CD4-positive, CD25-positive, alpha-beta regulatory T cell (primary cell): ENCODE results near the gene MVB12B. TPM values are rescaled to one million over a fixed set of nuclear protein-coding genes. Genes with fewer than 3 reads are reported as not detected.
A peak's percentile ranks its signal among the peaks of the same experiment; 100 is the strongest.

Source experiments
- ATAC-seq, 2 donors: fragments of 150-1000 bp; cut with Tn5 transposase; one replicate each; pipeline ENCODE4 v1.10.0; 2021; ENCODE audit warnings: low read depth in 2 of 2, moderate number of reproducible peaks in 2 of 2, moderate library complexity in 1 of 2
- DNase-seq, 3 donors: peaks; one replicate each; pipeline versions ENCODE4 v3.0.0 to v3.0.0-alpha.2; 2012 to 2022; ENCODE audit warnings: mixed read lengths in 1 of 3
- H3K27ac ChIP-seq: one replicate; pipeline ENCODE4 v1.7.0; 2013; ENCODE audit warnings: mild to moderate bottlenecking, low read length; ENCODE audit not compliant: insufficient read depth, poor library complexity, severe bottlenecking
- H3K27me3 ChIP-seq: one replicate; pipeline ENCODE4 v1.7.0; 2013; ENCODE audit warnings: low read length; ENCODE audit not compliant: control insufficient read depth, insufficient read depth
- H3K36me3 ChIP-seq: one replicate; pipeline ENCODE4 v1.7.0; 2013; ENCODE audit warnings: mild to moderate bottlenecking, low read length, moderate library complexity; ENCODE audit not compliant: control insufficient read depth, insufficient read depth
- H3K4me1 ChIP-seq: 2 replicates; pipeline ENCODE4 v1.7.0; 2013; ENCODE audit warnings: mild to moderate bottlenecking, low read length; ENCODE audit not compliant: insufficient read depth, control insufficient read depth, poor library complexity, severe bottlenecking
- H3K4me3 ChIP-seq: one replicate; pipeline ENCODE4 v1.7.0; 2013; ENCODE audit warnings: low read depth, mild to moderate bottlenecking, low read length, moderate library complexity
- H3K9me3 ChIP-seq, 2 experiments: 1 replicate in 1 of 2; 2 replicates in 1 of 2; pipeline ENCODE4 v1.7.0; 2013; ENCODE audit warnings: low read length in 2 of 2, mild to moderate bottlenecking in 1 of 2, moderate library complexity in 1 of 2; ENCODE audit not compliant: control insufficient read depth in 2 of 2
- H3K27ac Mint-ChIP-seq, 3 donors: one replicate each; pipeline ENCODE4 v1.8.0; 2020 to 2022; ENCODE audit warnings: mild to moderate bottlenecking in 3 of 3, mixed read lengths in 3 of 3, moderate library complexity in 2 of 3
- H3K27me3 Mint-ChIP-seq: one replicate; pipeline ENCODE4 v1.8.0; 2022; ENCODE audit warnings: mild to moderate bottlenecking, mixed read lengths
- H3K36me3 Mint-ChIP-seq: one replicate; pipeline ENCODE4 v1.8.0; 2020; ENCODE audit warnings: mixed read lengths
- H3K4me1 Mint-ChIP-seq, 4 donors: one replicate each; pipeline ENCODE4 v1.8.0; 2020 to 2022; ENCODE audit warnings: mixed read lengths in 4 of 4, mild to moderate bottlenecking in 1 of 4
- H3K4me3 Mint-ChIP-seq, 4 donors: one replicate each; pipeline ENCODE4 v1.8.0; 2020 to 2022; ENCODE audit warnings: mild to moderate bottlenecking in 4 of 4, mixed read lengths in 4 of 4, moderate library complexity in 3 of 4
- H3K9me3 Mint-ChIP-seq, 7 donors: one replicate each; pipeline ENCODE4 v1.8.0; 2020 to 2022; ENCODE audit warnings: mixed read lengths in 7 of 7, mild to moderate bottlenecking in 3 of 7, moderate library complexity in 2 of 7
- polyA plus RNA-seq, 4 donors: library from polyadenylated mRNA; unstranded; fragments of 300-500 nt; fragmentation: Illumina TruSeq; gene quantifications; one replicate each; pipeline ENCODE4 v1.2.3, GENCODE V29; 2021
- total RNA-seq: library from RNA; stranded (reverse); gene quantifications from one replicate; pipeline ENCODE4 v1.2.3, GENCODE V29; 2022

Gene MVB12B
- total and polyA plus RNA-seq, 5 donors from 2014 or later, result 0.60 to 5.1 (median 1.4) TPM

GRCh38 chr9:126415741-126416370, 89.2 kb downstream of the MVB12B start:
- H3K9me3 ChIP-seq, result no peaks in the 10 kb centered on the region
- no peak overlapping the region for H3K4me3 Mint-ChIP-seq
- peaks cover 20% of the 10 kb centered on the region for H3K4me1 ChIP-seq
- peaks cover 5% of the 10 kb centered on the region for H3K36me3 Mint-ChIP-seq
- no peaks in the 10 kb centered on the region for H3K36me3 ChIP-seq
- DNase-seq (no peak), ATAC-seq (no peak)
- peaks cover 19 to 25% (median 22%) of the 10 kb centered on the region in 4 donors for H3K4me1 Mint-ChIP-seq
- H3K27ac ChIP-seq, result no peak overlapping the region
- peak overlapping the region in 2 of 3 donors; percentile 41 to 72 for H3K27ac Mint-ChIP-seq
- H3K27me3 ChIP-seq, result no peaks in the 10 kb centered on the region
- no peaks in the 10 kb centered on the region for H3K9me3 Mint-ChIP-seq
- no peaks in the 10 kb centered on the region for H3K27me3 Mint-ChIP-seq
- H3K4me3 ChIP-seq, result no peak overlapping the region

- Mint-ChIP-seq H3K4me3 (no peak overlapping the region), H3K36me3 (peaks cover 5% of the 10 kb centered on the region), H3K9me3 (no peaks in the 10 kb centered on the region), H3K27ac (peak overlapping the region in 1 of 3 donors; percentile 61), H3K4me1 (peaks cover 11 to 13% (median 12%) of the 10 kb centered on the region in 4 donors), H3K27me3 (no peaks in the 10 kb centered on the region)
- no peaks in the 10 kb centered on the region for H3K36me3 ChIP-seq
- H3K27me3 ChIP-seq, result no peaks in the 10 kb centered on the region
- H3K27ac ChIP-seq, result no peak overlapping the region
- DNase-seq, result no peak
- H3K4me1 ChIP-seq, result peaks cover 9% of the 10 kb centered on the region
- no peak overlapping the region for H3K4me3 ChIP-seq
- no peaks in the 10 kb centered on the region for H3K9me3 ChIP-seq
- no peak for ATAC-seq
These were observed 90.4 kb downstream of the MVB12B start for GRCh38 chr9:126417043-126417442.

- H3K36me3 ChIP-seq, result no peaks in the 10 kb centered on the region
- H3K27me3 ChIP-seq, result no peaks in the 10 kb centered on the region
- peaks cover 5 to 9% (median 6%) of the 10 kb centered on the region in 4 donors for H3K4me1 Mint-ChIP-seq
- no peaks in the 10 kb centered on the region for H3K9me3 Mint-ChIP-seq
- H3K4me3 ChIP-seq, result no peak overlapping the region
- no peak overlapping the region for H3K27ac ChIP-seq
- peaks cover 3% of the 10 kb centered on the region for H3K4me1 ChIP-seq
- DNase-seq (no peak), ATAC-seq (no peak)
- H3K9me3 ChIP-seq, result no peaks in the 10 kb centered on the region
- no peak overlapping the region for H3K4me3 Mint-ChIP-seq
- H3K27me3 Mint-ChIP-seq, result no peaks in the 10 kb centered on the region
- H3K36me3 Mint-ChIP-seq, result peaks cover 5% of the 10 kb centered on the region
- H3K27ac Mint-ChIP-seq, result no peak overlapping the region
These were observed 91.1 kb downstream of the MVB12B start for GRCh38 chr9:126417684-126418083.

- no peaks in the 10 kb centered on the region for H3K36me3 ChIP-seq
- no peaks in the 10 kb centered on the region for H3K9me3 ChIP-seq
- H3K4me3 ChIP-seq, result no peak overlapping the region
- H3K27me3 ChIP-seq, result no peaks in the 10 kb centered on the region
- ATAC-seq, result no peak
- H3K4me1 Mint-ChIP-seq, result peaks cover 0 to 12% (median 2%) of the 10 kb centered on the region in 4 donors
- no peak overlapping the region for H3K4me3 Mint-ChIP-seq
- H3K27ac ChIP-seq, result no peak overlapping the region
- DNase-seq, result no peak
- no peaks in the 10 kb centered on the region for H3K27me3 Mint-ChIP-seq
- H3K27ac Mint-ChIP-seq, result no peak overlapping the region
- H3K36me3 Mint-ChIP-seq, result peaks cover 5% of the 10 kb centered on the region
- peaks cover 9% of the 10 kb centered on the region for H3K4me1 ChIP-seq
- H3K9me3 Mint-ChIP-seq, result no peaks in the 10 kb centered on the region
These were observed 92.0 kb downstream of the MVB12B start for GRCh38 chr9:126418608-126419007.

GRCh38 chr9:126419475-126419874, 92.8 kb downstream of the MVB12B start:
- Mint-ChIP-seq H3K4me1 (peaks cover 3 to 18% (median 4%) of the 10 kb centered on the region in 4 donors), H3K4me3 (no peak overlapping the region), H3K36me3 (peaks cover 10% of the 10 kb centered on the region), H3K27me3 (no peaks in the 10 kb centered on the region), H3K9me3 (no peaks in the 10 kb centered on the region), H3K27ac (no peak overlapping the region)
- Histone ChIP-seq H3K27me3 (no peaks in the 10 kb centered on the region), H3K4me1 (peaks cover 10% of the 10 kb centered on the region), H3K4me3 (no peak overlapping the region), H3K36me3 (no peaks in the 10 kb centered on the region), H3K27ac (no peak overlapping the region), H3K9me3 (no peaks in the 10 kb centered on the region)
- DNase-seq, result no peak
- no peak for ATAC-seq

- Histone ChIP-seq H3K27ac (no peak overlapping the region), H3K36me3 (no peaks in the 10 kb centered on the region), H3K4me3 (no peak overlapping the region), H3K9me3 (no peaks in the 10 kb centered on the region), H3K27me3 (no peaks in the 10 kb centered on the region), H3K4me1 (peaks cover 10% of the 10 kb centered on the region)
- no peaks in the 10 kb centered on the region for H3K27me3 Mint-ChIP-seq
- peaks cover 12% of the 10 kb centered on the region for H3K36me3 Mint-ChIP-seq
- H3K4me1 Mint-ChIP-seq, result peaks cover 3 to 18% (median 4%) of the 10 kb centered on the region in 4 donors
- H3K9me3 Mint-ChIP-seq, result no peaks in the 10 kb centered on the region
- DNase-seq (no peak), ATAC-seq (no peak)
- H3K4me3 Mint-ChIP-seq, result no peak overlapping the region
- no peak overlapping the region for H3K27ac Mint-ChIP-seq
These were observed 93.5 kb downstream of the MVB12B start for GRCh38 chr9:126420135-126420534.

DNA sequence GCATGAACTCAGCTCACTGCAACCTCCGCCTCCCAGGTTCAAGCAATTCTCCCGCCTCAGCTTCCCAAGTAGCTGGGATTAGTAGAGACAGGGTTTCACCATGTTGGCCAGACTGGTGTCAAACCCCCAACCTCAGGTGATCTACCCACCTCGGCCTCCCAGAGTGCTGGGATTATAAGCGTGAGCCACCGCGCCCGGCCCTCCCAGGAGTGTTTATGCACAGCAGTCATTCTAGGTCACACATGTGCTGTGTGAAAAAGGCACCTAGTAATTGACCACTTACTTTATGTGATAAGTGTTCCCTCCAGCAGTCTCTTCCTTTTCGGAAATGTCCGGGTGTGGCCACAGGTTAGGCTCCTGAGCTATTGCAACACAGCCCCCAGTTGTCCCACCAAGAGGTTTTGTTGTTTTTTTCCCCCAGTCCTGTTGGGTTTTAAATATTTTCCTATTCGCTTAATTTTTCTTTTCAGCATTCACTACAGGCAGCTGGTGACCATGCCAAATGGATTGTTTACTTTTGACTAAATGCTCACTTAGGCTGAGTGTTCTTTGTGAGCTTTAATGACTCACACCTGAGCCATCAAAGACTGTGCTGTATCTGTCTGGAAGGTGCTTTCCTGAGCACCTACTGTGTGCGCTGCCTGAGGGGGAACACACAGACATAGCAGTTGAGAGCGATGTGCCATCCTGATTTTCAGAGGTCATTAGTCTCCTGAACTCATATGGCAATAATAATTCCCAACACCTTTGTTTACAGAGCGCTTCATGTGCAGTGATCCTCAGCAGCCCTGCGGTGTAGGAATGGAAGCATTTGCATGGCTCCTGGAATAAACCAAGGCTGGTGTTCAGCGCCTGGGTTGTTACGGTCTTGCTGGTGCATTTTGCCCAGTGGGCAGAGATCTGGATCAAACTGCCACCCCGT, 94.3 kb downstream of the MVB12B start:
- Mint-ChIP-seq H3K9me3 (no peaks in the 10 kb centered on the region), H3K4me1 (peaks cover 3 to 18% (median 4%) of the 10 kb centered on the region in 4 donors), H3K27me3 (no peaks in the 10 kb centered on the region), H3K36me3 (peaks cover 7% of the 10 kb centered on the region), H3K27ac (peak overlapping the region in 1 of 3 donors; percentile 54), H3K4me3 (peak overlapping the region in 1 of 4 donors; percentile 16)
- H3K4me3 ChIP-seq, result no peak overlapping the region
- H3K9me3 ChIP-seq, result no peaks in the 10 kb centered on the region
- no peaks in the 10 kb centered on the region for H3K36me3 ChIP-seq
- DNase-seq (no peak), ATAC-seq (no peak)
- peaks cover 10% of the 10 kb centered on the region for H3K4me1 ChIP-seq
- H3K27me3 ChIP-seq, result no peaks in the 10 kb centered on the region
- H3K27ac ChIP-seq, result no peak overlapping the region
